Common myeloid progenitor, CD34-positive (primary cell): ENCODE measurements around the gene TARBP1.

Experiments
- CTCF ChIA-PET: fragments of 350-600 bp; sonication (Branson Sonifier 250); formaldehyde crosslinking; loops from one replicate; lab custom pipeline; 2021; ENCODE audit warnings: antibody characterized with exemption; lab: Charles Lee
- POLR2A ChIA-PET: fragments of 350-600 bp; sonication (Branson Sonifier 250); formaldehyde crosslinking; loops from one replicate; lab custom pipeline; 2021; ENCODE audit warnings: antibody characterized with exemption; lab: Charles Lee
- DNase-seq, 3 donors: peaks; one replicate each; pipeline versions ENCODE4 v3.0.0 to v3.0.0-alpha.2; 2013
- H3K27ac ChIP-seq, 2 experiments: 1 replicate in 1 of 2; 2 replicates in 1 of 2; pipeline ENCODE4 v1.7.0; 2013; ENCODE audit warnings: inconsistent platforms in 2 of 2, low read length in 2 of 2, mild to moderate bottlenecking in 2 of 2, low read depth in 1 of 2, moderate library complexity in 1 of 2; ENCODE audit not compliant: severe bottlenecking in 2 of 2, insufficient read depth in 1 of 2, poor library complexity in 1 of 2
- H3K27me3 ChIP-seq, 5 experiments: replicated peaks in 2 of 5; 1 replicate in 3 of 5; 2 replicates in 2 of 5; pipeline versions ENCODE4 v1.6.1 to v1.7.0; 2013; ENCODE audit warnings: low read length in 4 of 5, mild to moderate bottlenecking in 2 of 5, moderate library complexity in 2 of 5, inconsistent platforms in 1 of 5; ENCODE audit not compliant: insufficient read depth in 5 of 5, control insufficient read depth in 4 of 5
- H3K36me3 ChIP-seq, 4 experiments: 1 replicate in 2 of 4; 2 replicates in 2 of 4; pipeline versions ENCODE4 v1.6.1 to v1.7.0; 2013; ENCODE audit warnings: low read length in 3 of 4, control low read depth in 1 of 4, mild to moderate bottlenecking in 1 of 4; ENCODE audit not compliant: control insufficient read depth in 4 of 4, insufficient read depth in 4 of 4
- H3K4me1 ChIP-seq, 4 experiments: 1 replicate in 3 of 4; 2 replicates in 1 of 4; pipeline versions ENCODE4 v1.6.1 to v1.7.1; 2013; ENCODE audit warnings: low read length in 3 of 4, mild to moderate bottlenecking in 3 of 4, control low read depth in 1 of 4, inconsistent platforms in 1 of 4, moderate library complexity in 1 of 4; ENCODE audit not compliant: control insufficient read depth in 4 of 4, insufficient read depth in 4 of 4; ENCODE audit errors: control extremely low read depth in 1 of 4
- H3K4me3 ChIP-seq, 7 experiments: 1 replicate in 4 of 7; 2 replicates in 3 of 7; pipeline versions ENCODE4 v1.5.1 to v1.7.0; 2013; ENCODE audit warnings: mild to moderate bottlenecking in 7 of 7, low read length in 6 of 7, moderate library complexity in 6 of 7, inconsistent platforms in 2 of 7, low read depth in 2 of 7, control low read depth in 1 of 7; ENCODE audit not compliant: insufficient read depth in 4 of 7, control insufficient read depth in 1 of 7; ENCODE audit errors: extremely low read depth in 1 of 7
- H3K9me3 ChIP-seq, 5 experiments: 1 replicate in 4 of 5; 2 replicates in 1 of 5; pipeline versions ENCODE4 v1.6.1 to v1.7.1; 2013; ENCODE audit warnings: low read length in 4 of 5, mild to moderate bottlenecking in 2 of 5, inconsistent platforms in 1 of 5, low read depth in 1 of 5, moderate library complexity in 1 of 5; ENCODE audit not compliant: control insufficient read depth in 4 of 5, insufficient read depth in 2 of 5; ENCODE audit errors: control extremely low read depth in 1 of 5
- WGBS: methylation state at CpG from one replicate; pipeline ENCODE4 v1.1.5; 2013; ENCODE audit not compliant: insufficient coverage; 5-methylcytosine and 5-hydroxymethylcytosine counted together

The TARBP1 gene

GRCh38 chr1:234429434-234429806, 49.6 kb downstream of the TARBP1 start:
- H3K27me3 ChIP-seq: no peaks in the 10 kb centered on the region
- peaks cover 18 to 81% (median 51%) of the 10 kb centered on the region in 4 experiments for H3K36me3 ChIP-seq
- peak overlapping the region in 1 of 2 experiments; percentile 3 for H3K27ac ChIP-seq
- H3K9me3 ChIP-seq: no peaks in the 10 kb centered on the region
- H3K4me3 ChIP-seq: no peak overlapping the region
- H3K4me1 ChIP-seq: peaks cover 0 to 5% (median 0%) of the 10 kb centered on the region in 4 experiments
- peak in 2 of 3 donors; percentile 35 to 36 for DNase-seq
- WGBS: no CpG with 5 or more reads among the region's 5 CpGs
- POLR2A ChIA-PET: interaction anchor here (0.7 kb wide), 1 partner anchor 727 kb away, joined by 4 read pairs; no protein-coding TSS in a partner anchor
- CTCF ChIA-PET: interaction anchor here (1.1 kb wide), 1 partner anchor 10 kb away, joined by 3 read pairs; no protein-coding TSS in a partner anchor

- no peak for DNase-seq
- CTCF ChIA-PET: no interaction called here
These were observed 50.9 kb downstream of the TARBP1 start for GRCh38 chr1:234427950-234428646.

GRCh38 chr1:234413990-234414389, 65.0 kb downstream of the TARBP1 start:
- 96% methylated on average over 4 of the region's 4 CpGs for WGBS
- POLR2A ChIA-PET: no interaction called here
- H3K36me3 ChIP-seq: peaks cover 13 to 74% (median 62%) of the 10 kb centered on the region in 4 experiments
- H3K27me3 ChIP-seq: no peaks in the 10 kb centered on the region
- no peaks in the 10 kb centered on the region for H3K9me3 ChIP-seq
- H3K27ac ChIP-seq: no peak overlapping the region
- CTCF ChIA-PET: no interaction called here
- no peak overlapping the region for H3K4me3 ChIP-seq
- no peak for DNase-seq
- H3K4me1 ChIP-seq: no peaks in the 10 kb centered on the region

More at GRCh38 chr1:234427950-234428646, 50.9 kb downstream of the TARBP1 start:
- Histone ChIP-seq H3K4me3 (no peak overlapping the region), H3K27ac (no peak overlapping the region), H3K4me1 (peaks cover 0 to 5% (median 0%) of the 10 kb centered on the region in 4 experiments), H3K36me3 (peaks cover 20 to 81% (median 52%) of the 10 kb centered on the region in 4 experiments), H3K27me3 (no peaks in the 10 kb centered on the region), H3K9me3 (no peaks in the 10 kb centered on the region)
- 95% methylated on average over 7 of the region's 8 CpGs for WGBS
- POLR2A ChIA-PET: no interaction called here

DNA sequence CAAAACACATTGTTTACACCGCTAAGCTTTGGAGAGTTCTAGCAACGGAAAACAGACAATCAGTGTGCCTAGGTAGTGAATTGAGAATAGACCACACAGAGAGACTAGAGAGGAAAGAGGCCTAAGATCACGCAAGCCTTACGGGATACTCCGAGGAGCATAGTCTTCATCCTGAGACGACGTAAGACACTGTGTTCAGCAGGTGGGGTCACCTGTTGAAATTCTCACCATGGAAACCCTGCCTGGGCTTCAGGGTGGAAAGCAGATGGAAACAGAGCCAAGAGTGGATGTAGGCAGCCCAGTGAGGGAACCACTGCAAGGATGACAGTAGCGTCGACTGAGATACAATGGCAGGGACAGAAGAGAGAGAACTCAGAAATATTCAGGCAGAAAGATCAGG, 65.5 kb downstream of the TARBP1 start:
- ChIA-PET POLR2A (no interaction called here), CTCF (no interaction called here)
- no peak overlapping the region for H3K27ac ChIP-seq
- no peaks in the 10 kb centered on the region for H3K27me3 ChIP-seq
- H3K4me1 ChIP-seq: no peaks in the 10 kb centered on the region
- peaks cover 13 to 76% (median 65%) of the 10 kb centered on the region in 4 experiments for H3K36me3 ChIP-seq
- H3K9me3 ChIP-seq: no peaks in the 10 kb centered on the region
- H3K4me3 ChIP-seq: no peak overlapping the region
- DNase-seq: no peak
- 96% methylated on average over 9 of the region's 9 CpGs for WGBS

DNA sequence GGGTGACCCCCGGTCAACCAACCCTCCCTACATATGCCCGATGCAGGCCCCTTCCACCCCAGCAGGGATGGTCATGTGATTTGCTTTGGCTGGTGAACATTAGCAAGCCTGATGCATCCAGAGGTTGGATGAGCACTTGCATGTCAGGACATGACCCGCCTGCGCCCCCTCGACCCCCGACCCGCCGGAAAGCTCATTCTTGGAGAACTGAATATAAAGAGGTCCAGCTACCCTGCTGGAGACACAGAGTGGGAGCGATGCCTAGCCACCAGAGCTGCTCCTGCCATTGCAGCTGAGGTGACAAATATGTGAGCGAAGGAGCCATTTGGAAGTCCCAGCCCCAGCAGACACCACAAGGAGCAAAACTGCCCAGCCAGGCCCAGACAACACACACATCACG, 66.1 kb downstream of the TARBP1 start:
- CTCF ChIA-PET: no interaction called here
- 96% methylated on average over 8 of the region's 11 CpGs for WGBS

DNA sequence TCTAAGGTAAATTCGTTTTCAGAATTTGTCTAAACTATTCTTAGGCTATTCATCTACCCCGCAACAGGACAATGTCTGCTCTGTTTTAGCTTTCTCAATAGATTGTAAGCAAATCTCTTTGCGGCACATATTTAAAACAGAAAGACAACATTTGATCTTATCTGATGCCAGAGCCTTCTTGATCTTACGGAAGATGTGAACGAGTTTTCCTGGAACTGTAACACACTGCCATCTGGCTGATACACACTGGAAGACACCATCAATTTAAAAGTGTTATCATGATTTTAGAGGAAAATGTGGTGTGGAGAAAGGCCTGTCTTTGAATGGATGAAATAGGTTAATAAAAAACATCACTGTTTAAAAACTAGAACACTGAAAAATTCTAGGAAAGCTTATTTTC, 69.7 kb downstream of the TARBP1 start:
- H3K36me3 ChIP-seq: peaks cover 8 to 71% (median 66%) of the 10 kb centered on the region in 4 experiments
- 89% methylated on average over 5 of the region's 5 CpGs for WGBS
- CTCF ChIA-PET: no interaction called here
- no peaks in the 10 kb centered on the region for H3K4me1 ChIP-seq
- DNase-seq: peak in 2 of 3 donors; percentile 26 to 36
- H3K27ac ChIP-seq: no peak overlapping the region
- H3K27me3 ChIP-seq: no peaks in the 10 kb centered on the region
- H3K4me3 ChIP-seq: no peak overlapping the region
- POLR2A ChIA-PET: no interaction called here
- no peaks in the 10 kb centered on the region for H3K9me3 ChIP-seq

More for the DNA sequence above, 66.1 kb downstream of the TARBP1 start:
- Histone ChIP-seq H3K36me3 (peaks cover 13 to 79% (median 68%) of the 10 kb centered on the region in 4 experiments), H3K27ac (no peak overlapping the region), H3K9me3 (no peaks in the 10 kb centered on the region), H3K4me3 (no peak overlapping the region), H3K4me1 (no peaks in the 10 kb centered on the region), H3K27me3 (no peaks in the 10 kb centered on the region)
- DNase-seq: no peak
- POLR2A ChIA-PET: no interaction called here

DNA sequence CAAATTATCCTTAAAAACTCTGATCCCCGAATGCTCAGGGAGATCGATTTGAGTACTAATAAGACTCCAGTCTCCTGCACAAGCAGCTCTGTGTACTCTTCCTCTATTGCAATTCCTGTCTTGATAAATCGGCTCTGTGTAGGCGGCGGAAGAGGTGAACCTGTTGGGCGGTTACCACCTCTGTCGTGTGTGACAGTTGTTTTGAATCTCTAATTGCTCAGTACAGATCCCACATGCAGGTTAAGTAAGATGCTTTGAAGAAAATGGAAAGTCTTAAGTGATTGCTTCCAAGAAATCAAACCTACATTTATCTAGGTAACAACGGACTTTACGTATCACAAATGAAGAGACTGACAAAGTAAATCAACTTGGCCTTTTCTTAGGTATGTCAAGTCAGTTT, 70.2 kb downstream of the TARBP1 start:
- ChIA-PET POLR2A (no interaction called here), CTCF (interaction anchor here (1.3 kb wide), 1 partner anchor 86 kb away, joined by 3 read pairs; no protein-coding TSS in a partner anchor)
- DNase-seq: no peak

More for the DNA sequence above, 70.2 kb downstream of the TARBP1 start:
- no peak overlapping the region for H3K27ac ChIP-seq
- no peaks in the 10 kb centered on the region for H3K27me3 ChIP-seq
- H3K4me1 ChIP-seq: no peaks in the 10 kb centered on the region
- H3K36me3 ChIP-seq: peaks cover 8 to 70% (median 63%) of the 10 kb centered on the region in 4 experiments
- no peak overlapping the region for H3K4me3 ChIP-seq
- H3K9me3 ChIP-seq: no peaks in the 10 kb centered on the region
- 98% methylated on average over 7 of the region's 9 CpGs for WGBS
